IPS-18a (cell line): ENCODE results near the gene GALNTL6.

Experiments used
- H3K27ac ChIP-seq: one replicate; pipeline ENCODE4 v1.5.1; 2013; ENCODE audit warnings: low read length
- H3K27me3 ChIP-seq: one replicate; pipeline ENCODE4 v1.6.1; 2013; ENCODE audit warnings: mild to moderate bottlenecking, low read length; ENCODE audit not compliant: control insufficient read depth, insufficient read depth
- H3K36me3 ChIP-seq: one replicate; pipeline ENCODE4 v1.6.1; 2013; ENCODE audit warnings: low read depth, low read length; ENCODE audit not compliant: control insufficient read depth
- H3K4me1 ChIP-seq: one replicate; pipeline ENCODE4 v1.6.1; 2013; ENCODE audit warnings: low read depth, low read length; ENCODE audit not compliant: control insufficient read depth
- H3K4me3 ChIP-seq: one replicate; pipeline ENCODE4 v1.5.1; 2013; ENCODE audit warnings: low read length
- H3K9ac ChIP-seq: one replicate; pipeline ENCODE4 v1.6.1; 2013; ENCODE audit warnings: mild to moderate bottlenecking, low read length, moderate library complexity
- H3K9me3 ChIP-seq: one replicate; pipeline ENCODE4 v1.6.1; 2013; ENCODE audit warnings: low read depth, low read length; ENCODE audit not compliant: control insufficient read depth

Gene GALNTL6

DNA sequence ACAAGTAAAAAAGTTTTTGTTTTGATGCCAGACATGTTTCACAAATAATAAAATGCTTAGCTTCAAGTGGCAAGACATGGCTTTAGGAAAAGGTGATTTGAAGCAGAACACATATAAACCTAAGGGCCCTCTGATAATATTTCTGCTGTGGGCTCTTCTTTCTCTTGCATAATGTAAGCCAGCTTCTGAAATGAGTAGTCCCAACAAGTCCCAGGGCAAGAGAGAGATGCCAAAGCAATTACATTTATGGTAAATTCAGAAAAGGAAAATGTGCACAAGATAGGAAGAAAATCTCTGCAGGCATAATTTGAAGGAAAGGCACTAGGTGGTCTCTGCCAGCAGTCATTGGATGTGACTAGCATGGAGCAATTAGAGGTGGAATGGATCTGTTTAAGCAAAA is 1184.7 kb downstream of the GALNTL6 start:
- no peaks in the 10 kb centered on the region for H3K36me3 ChIP-seq
- no peaks in the 10 kb centered on the region for H3K27me3 ChIP-seq
- no peak overlapping the region for H3K9ac ChIP-seq
- H3K4me3 ChIP-seq, result no peak overlapping the region
- no peak overlapping the region for H3K27ac ChIP-seq
- H3K9me3 ChIP-seq, result no peaks in the 10 kb centered on the region
- peaks cover 6% of the 10 kb centered on the region for H3K4me1 ChIP-seq

GRCh38 chr4:172998527-172999469 is 1185.6 kb downstream of the GALNTL6 start:
- H3K4me3 ChIP-seq, result no peak overlapping the region
- no peak overlapping the region for H3K9ac ChIP-seq
- H3K4me1 ChIP-seq, result peaks cover 6% of the 10 kb centered on the region
- H3K36me3 ChIP-seq, result no peaks in the 10 kb centered on the region
- no peaks in the 10 kb centered on the region for H3K9me3 ChIP-seq
- no peaks in the 10 kb centered on the region for H3K27me3 ChIP-seq
- no peak overlapping the region for H3K27ac ChIP-seq

DNA sequence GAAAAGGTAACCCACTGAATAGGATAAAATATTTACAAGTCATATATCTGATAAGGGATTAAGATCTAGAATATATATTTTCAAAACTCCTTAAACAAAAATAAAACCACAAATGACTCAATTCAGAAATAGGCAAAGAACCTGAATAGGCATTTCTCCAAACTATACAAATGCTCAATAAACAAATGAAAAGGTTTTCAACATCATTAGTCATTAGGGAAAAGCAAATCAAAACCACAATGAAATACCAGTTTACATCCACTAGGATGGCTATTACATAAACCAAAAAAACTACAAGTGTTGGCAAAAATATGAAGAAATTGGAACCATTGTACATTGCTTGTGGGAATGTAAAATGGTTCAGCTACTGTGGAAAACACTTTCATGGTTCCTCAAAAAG is 1188.4 kb downstream of the GALNTL6 start:
- Histone ChIP-seq H3K9me3 (no peaks in the 10 kb centered on the region), H3K27ac (no peak overlapping the region), H3K36me3 (no peaks in the 10 kb centered on the region), H3K4me1 (peaks cover 6% of the 10 kb centered on the region), H3K27me3 (no peaks in the 10 kb centered on the region), H3K4me3 (no peak overlapping the region), H3K9ac (no peak overlapping the region)

DNA sequence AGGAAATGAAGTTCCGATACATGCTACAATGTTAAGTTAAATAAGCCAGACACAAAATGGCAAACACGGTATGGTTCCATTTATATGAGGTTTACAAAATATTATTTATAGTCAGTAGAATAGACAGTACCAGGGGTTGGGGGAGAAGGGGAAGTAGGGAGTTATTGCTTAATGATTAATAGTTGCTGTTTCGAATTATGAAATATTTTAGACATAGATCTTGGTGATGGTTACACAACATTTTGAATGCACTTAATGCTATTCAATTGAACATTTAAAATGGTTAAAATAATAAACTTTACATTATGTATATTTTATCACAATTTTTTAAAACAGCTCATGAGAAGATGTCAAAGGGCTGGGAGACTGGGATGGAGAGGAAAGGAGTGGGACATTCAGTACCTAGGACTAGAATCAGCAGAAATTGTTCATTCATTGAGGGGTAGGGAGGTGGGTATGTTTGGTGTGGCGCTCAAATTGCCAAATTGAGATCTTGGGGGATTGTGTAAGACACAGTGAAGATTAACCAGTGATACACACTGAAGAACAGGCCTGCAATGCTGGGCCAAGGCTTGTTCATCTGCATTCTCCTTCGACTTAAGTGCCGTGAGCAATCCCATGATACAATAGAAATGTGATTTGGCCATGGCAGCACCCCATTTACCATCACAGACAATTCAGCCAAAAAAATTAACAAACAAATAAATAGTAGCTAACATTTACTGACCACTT is 1189.8 kb downstream of the GALNTL6 start:
- H3K27ac ChIP-seq, result no peak overlapping the region
- no peaks in the 10 kb centered on the region for H3K27me3 ChIP-seq
- H3K4me3 ChIP-seq, result no peak overlapping the region
- H3K9ac ChIP-seq, result no peak overlapping the region
- no peaks in the 10 kb centered on the region for H3K36me3 ChIP-seq
- H3K9me3 ChIP-seq, result no peaks in the 10 kb centered on the region
- peaks cover 6% of the 10 kb centered on the region for H3K4me1 ChIP-seq

GRCh38 chr4:173005912-173006633 is 1192.9 kb downstream of the GALNTL6 start:
- Histone ChIP-seq H3K36me3 (no peaks in the 10 kb centered on the region), H3K4me3 (no peak overlapping the region), H3K27ac (no peak overlapping the region), H3K4me1 (no peaks in the 10 kb centered on the region), H3K9ac (no peak overlapping the region), H3K27me3 (no peaks in the 10 kb centered on the region), H3K9me3 (no peaks in the 10 kb centered on the region)

GRCh38 chr4:173008436-173008835 is 1195.2 kb downstream of the GALNTL6 start:
- peaks cover 4% of the 10 kb centered on the region for H3K4me1 ChIP-seq
- no peak overlapping the region for H3K9ac ChIP-seq
- no peaks in the 10 kb centered on the region for H3K27me3 ChIP-seq
- H3K27ac ChIP-seq, result no peak overlapping the region
- no peaks in the 10 kb centered on the region for H3K9me3 ChIP-seq
- no peaks in the 10 kb centered on the region for H3K36me3 ChIP-seq
- H3K4me3 ChIP-seq, result no peak overlapping the region

GRCh38 chr4:173009129-173009823 is 1196.1 kb downstream of the GALNTL6 start:
- no peaks in the 10 kb centered on the region for H3K36me3 ChIP-seq

DNA sequence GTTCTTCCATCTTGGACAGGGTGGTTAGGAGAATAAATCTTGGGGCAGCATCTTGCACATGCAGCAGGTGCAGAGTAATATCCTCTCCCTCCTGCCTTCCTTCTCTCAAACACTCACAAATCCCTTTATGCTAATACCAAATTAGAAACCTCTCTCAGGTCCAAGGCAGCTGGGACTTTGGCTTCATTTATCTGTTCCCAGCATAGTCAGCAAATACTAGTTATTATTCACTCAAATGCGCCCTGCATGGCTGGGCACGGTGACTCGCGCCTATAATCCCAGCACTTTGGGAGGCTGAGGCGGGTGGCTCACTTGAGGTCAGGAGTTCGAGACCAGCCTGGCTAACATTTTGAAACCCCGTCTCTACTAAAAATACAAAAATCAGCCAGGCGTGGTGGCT is 1199.4 kb downstream of the GALNTL6 start:
- Histone ChIP-seq H3K4me1 (peaks cover 22% of the 10 kb centered on the region), H3K27ac (no peak overlapping the region), H3K27me3 (no peaks in the 10 kb centered on the region), H3K9ac (no peak overlapping the region), H3K4me3 (no peak overlapping the region), H3K9me3 (no peaks in the 10 kb centered on the region), H3K36me3 (no peaks in the 10 kb centered on the region)

More at GRCh38 chr4:173009129-173009823, 1196.1 kb downstream of the GALNTL6 start:
- no peaks in the 10 kb centered on the region for H3K9me3 ChIP-seq
- H3K9ac ChIP-seq, result no peak overlapping the region
- H3K27me3 ChIP-seq, result no peaks in the 10 kb centered on the region
- H3K4me3 ChIP-seq, result no peak overlapping the region
- H3K4me1 ChIP-seq, result peaks cover 11% of the 10 kb centered on the region
- H3K27ac ChIP-seq, result no peak overlapping the region

- no peaks in the 10 kb centered on the region for H3K27me3 ChIP-seq
- no peaks in the 10 kb centered on the region for H3K9me3 ChIP-seq
- H3K27ac ChIP-seq, result no peak overlapping the region
- no peak overlapping the region for H3K4me3 ChIP-seq
- H3K36me3 ChIP-seq, result no peaks in the 10 kb centered on the region
- peaks cover 22% of the 10 kb centered on the region for H3K4me1 ChIP-seq
- no peak overlapping the region for H3K9ac ChIP-seq
These were observed 1200.2 kb downstream of the GALNTL6 start for GRCh38 chr4:173013232-173013930.

DNA sequence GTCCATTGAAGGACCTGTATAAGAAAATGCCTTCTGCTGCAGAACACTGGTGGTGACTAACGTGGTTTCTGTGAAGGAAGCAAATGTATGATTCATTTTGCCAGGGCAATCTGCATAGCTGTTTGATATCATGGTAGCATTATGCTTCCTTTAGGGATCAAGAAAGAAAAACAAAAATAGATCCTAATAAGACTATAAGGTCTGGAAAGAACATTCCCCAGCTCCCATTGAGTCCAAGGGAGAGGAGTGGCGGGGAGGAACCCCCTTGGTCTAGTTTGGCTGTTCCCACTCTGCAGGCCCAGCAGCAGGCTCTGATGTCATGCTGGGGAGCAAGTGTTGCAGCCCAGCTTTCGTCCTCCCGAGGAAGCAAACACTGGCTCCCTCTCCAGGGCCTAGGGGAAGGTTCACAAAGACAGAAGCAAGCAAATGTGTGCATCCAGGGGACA is 1200.9 kb downstream of the GALNTL6 start:
- H3K36me3 ChIP-seq, result no peaks in the 10 kb centered on the region
- no peak overlapping the region for H3K9ac ChIP-seq
- no peak overlapping the region for H3K4me3 ChIP-seq
- no peaks in the 10 kb centered on the region for H3K27me3 ChIP-seq
- H3K9me3 ChIP-seq, result no peaks in the 10 kb centered on the region
- H3K4me1 ChIP-seq, result peaks cover 22% of the 10 kb centered on the region
- no peak overlapping the region for H3K27ac ChIP-seq
